Measurements from ENCODE around the gene RHBDL1. TPM values are rescaled to one million over a fixed set of nuclear protein-coding genes. Genes with fewer than 3 reads are reported as not detected.
A peak's percentile ranks its signal among the peaks of the same experiment; 100 is the strongest.

Gene RHBDL1
- total and polyA plus RNA-seq, 9 of the 15 experiments (the other 6 are each of a cell fraction or from before 2014, with no cell fraction given), result 0.03 to 5.6 (median 1.3) TPM; not detected in 1

- TF ChIP-seq FOXM1 (IDR thresholded peaks at IDR 0.05; ENCODE audit: low read depth) (no peak), FOXM1 (CRISPR knock-in tag; IDR thresholded peaks at IDR 0.05; ENCODE audit: low read depth) (no peak; the same call in 1 of the 2 replicates), CBX1 (IDR thresholded peaks at IDR 0.05; ENCODE audit: low read depth) (peak; percentile 16; the same call in 1 of the 2 replicates), RNF219 (CRISPR knock-in tag; IDR thresholded peaks at IDR 0.05) (no peak), ZNF398 (CRISPR knock-in tag; IDR thresholded peaks at IDR 0.05) (no peak), ZNF583 (CRISPR knock-in tag; IDR thresholded peaks at IDR 0.05) (peak; percentile 38; the same call in 1 of the 2 replicates), SMAD3 (CRISPR knock-in tag; conservative IDR thresholded peaks at IDR 0.05) (no peak), HES1 (IDR thresholded peaks at IDR 0.05; ENCODE audit: low read depth) (no peak), MCM7 (IDR thresholded peaks at IDR 0.05) (no peak), ASH1L (IDR thresholded peaks at IDR 0.05; ENCODE audit: borderline replicate concordance, low read depth, partially characterized antibody) (no peak), USF2 (CRISPR knock-in tag; IDR thresholded peaks at IDR 0.05) (peak; percentile 29; the same call in 1 of the 2 replicates), ZNF592 (IDR thresholded peaks at IDR 0.05) (peak; percentile 67; the same call in 1 of the 2 replicates), YY1 (IDR thresholded peaks at IDR 0.05; ENCODE audit: borderline replicate concordance in 1 of 3, control insufficient read depth in 1 of 3, extremely low read depth in 1 of 3, insufficient read depth in 3 of 3, insufficient read length in 1 of 3, insufficient replicate concordance in 2 of 3, low read depth in 1 of 3, low read length in 2 of 3) (peak in 2 of 3 experiments; percentile 16 to 40)
These were observed 45.7 kb downstream of the RHBDL1 start, which contains the start of gene ANTKMT (continued) for GRCh38 chr16:720990-721764.

Measured in K562 (cell line).